K562 (cell line): ENCODE results near the gene NRXN3.

Source experiments
- CEBPB ChIP-seq: fragments of 450-650 bp; IDR thresholded peaks from 2 replicates; pipeline ENCODE4 v1.6.1; 2016; ENCODE audit warnings: missing genetic modification characterization, missing compliant biosample characterization
- FOXJ3 ChIP-seq: sonication (generic); formaldehyde crosslinking; IDR thresholded peaks from 2 replicates; pipeline ENCODE4 v1.4.0; 2020; ENCODE audit warnings: mild to moderate bottlenecking, missing genetic modification reagents
- KAT8 ChIP-seq: fragments of 450-650 bp; IDR thresholded peaks from 2 replicates; pipeline ENCODE4 v1.6.1; 2016; ENCODE audit warnings: low read depth, mild to moderate bottlenecking
- NFXL1 ChIP-seq: fragments of 450-650 bp; formaldehyde crosslinking; IDR thresholded peaks from 2 replicates; pipeline ENCODE4 v1.4.0; 2021; ENCODE audit warnings: mild to moderate bottlenecking
- NRF1 ChIP-seq, 2 experiments: fragments of 450-650 bp; IDR thresholded peaks in 1 of 2; conservative IDR thresholded peaks in 1 of 2; 2 replicates each; pipeline ENCODE4 v1.6.1; 2014; ENCODE audit warnings: mild to moderate bottlenecking in 2 of 2
- POLR2A ChIP-seq: fragments of 450-650 bp; conservative IDR thresholded peaks from 2 replicates; pipeline ENCODE4 v1.6.1; 2016
- U2AF2 ChIP-seq: fragments of 200-400 bp; formaldehyde crosslinking; optimal IDR thresholded peaks from 2 replicates; pipeline ENCODE3; 2017; ENCODE audit warnings: low read depth, mild to moderate bottlenecking, low read length
- TF ChIP-seq, protein P1 (sequence below): sonication (generic); formaldehyde crosslinking; IDR thresholded peaks from 2 replicates; pipeline ENCODE4 v1.9.0; 2022; ENCODE audit warnings: mild to moderate bottlenecking, missing genetic modification reagents

DNA sequence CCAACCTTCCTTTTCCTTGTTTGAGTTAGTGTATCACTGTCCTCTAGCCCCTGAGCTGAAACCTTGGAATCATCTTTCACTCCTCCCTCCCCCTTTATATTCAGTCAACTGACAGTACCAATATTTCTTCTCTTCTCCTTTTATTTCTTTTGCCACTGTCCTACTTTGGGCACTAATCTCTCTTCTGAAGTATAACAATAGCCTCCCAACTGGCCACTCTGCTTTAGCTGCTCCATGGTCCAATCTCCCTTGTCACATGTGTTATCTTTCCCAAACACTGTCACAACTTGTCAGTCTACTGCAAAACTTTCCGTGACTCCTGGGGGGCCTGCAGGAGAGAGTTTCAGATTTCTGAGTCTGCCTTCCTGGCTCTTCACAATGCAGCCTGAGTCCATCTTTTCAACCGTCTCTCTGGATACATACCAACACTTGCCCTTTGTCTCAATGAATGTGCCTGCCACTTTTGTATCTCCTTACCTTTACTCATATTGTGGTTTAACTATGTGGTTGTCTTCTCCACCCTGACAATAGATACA, 1570.0 kb downstream of the NRXN3 start:
- TF ChIP-seq KAT8 = no peak
- TF ChIP-seq POLR2A = no peak
- no peak for TF ChIP-seq NRF1 (conservative IDR thresholded peaks at IDR 0.05 in 1 of 2, IDR thresholded peaks at IDR 0.05 in 1 of 2)
- TF ChIP-seq, protein P1, sequence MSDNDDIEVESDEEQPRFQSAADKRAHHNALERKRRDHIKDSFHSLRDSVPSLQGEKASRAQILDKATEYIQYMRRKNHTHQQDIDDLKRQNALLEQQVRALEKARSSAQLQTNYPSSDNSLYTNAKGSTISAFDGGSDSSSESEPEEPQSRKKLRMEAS (CRISPR knock-in tag) = no peak
- TF ChIP-seq NFXL1 = no peak
- TF ChIP-seq CEBPB (tag) = no peak
- no peak for TF ChIP-seq U2AF2
- no peak for TF ChIP-seq FOXJ3 (CRISPR knock-in tag)
